Measurements from ENCODE around the gene SORBS1.

DNA sequence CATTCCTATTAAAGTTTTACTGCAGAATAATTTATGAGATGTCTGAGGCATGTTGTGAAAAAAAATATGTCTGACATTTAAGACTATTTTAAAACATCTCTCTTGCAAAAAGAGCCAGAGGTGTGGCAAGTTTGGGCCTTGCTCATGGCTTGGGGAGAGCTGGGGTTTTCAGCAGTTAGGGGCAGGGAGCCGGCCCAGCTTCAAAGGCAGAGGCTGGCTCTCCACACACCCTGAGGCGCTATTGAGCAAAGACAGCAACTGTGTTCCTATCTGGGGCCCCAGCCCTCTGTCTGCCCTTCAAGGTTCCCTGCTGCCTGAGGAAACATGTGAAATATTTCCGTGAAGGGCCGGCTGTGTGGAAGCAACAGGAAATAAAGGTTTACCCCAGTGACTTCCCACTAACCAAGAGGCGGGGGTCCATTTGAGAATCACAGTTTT is 94.0 kb downstream of the SORBS1 start:
- TF ChIP-seq, protein P1, sequence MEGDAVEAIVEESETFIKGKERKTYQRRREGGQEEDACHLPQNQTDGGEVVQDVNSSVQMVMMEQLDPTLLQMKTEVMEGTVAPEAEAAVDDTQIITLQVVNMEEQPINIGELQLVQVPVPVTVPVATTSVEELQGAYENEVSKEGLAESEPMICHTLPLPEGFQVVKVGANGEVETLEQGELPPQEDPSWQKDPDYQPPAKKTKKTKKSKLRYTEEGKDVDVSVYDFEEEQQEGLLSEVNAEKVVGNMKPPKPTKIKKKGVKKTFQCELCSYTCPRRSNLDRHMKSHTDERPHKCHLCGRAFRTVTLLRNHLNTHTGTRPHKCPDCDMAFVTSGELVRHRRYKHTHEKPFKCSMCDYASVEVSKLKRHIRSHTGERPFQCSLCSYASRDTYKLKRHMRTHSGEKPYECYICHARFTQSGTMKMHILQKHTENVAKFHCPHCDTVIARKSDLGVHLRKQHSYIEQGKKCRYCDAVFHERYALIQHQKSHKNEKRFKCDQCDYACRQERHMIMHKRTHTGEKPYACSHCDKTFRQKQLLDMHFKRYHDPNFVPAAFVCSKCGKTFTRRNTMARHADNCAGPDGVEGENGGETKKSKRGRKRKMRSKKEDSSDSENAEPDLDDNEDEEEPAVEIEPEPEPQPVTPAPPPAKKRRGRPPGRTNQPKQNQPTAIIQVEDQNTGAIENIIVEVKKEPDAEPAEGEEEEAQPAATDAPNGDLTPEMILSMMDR (IDR thresholded peaks at IDR 0.05), result peak; percentile 32
- TF ChIP-seq EZH2 (IDR thresholded peaks at IDR 0.05) (no peak), EZH2phosphoT487 (IDR thresholded peaks at IDR 0.05) (no peak)

All from neural progenitor cell (in vitro differentiated cells).